ENCODE results near the gene ENO3.

ENO3 gene

GRCh38 chr17:4956493-4957061 lies 5.7 kb downstream of the ENO3 start:
- TF ChIP-seq POLR2A (IDR thresholded peaks at IDR 0.05; ENCODE audit: low read depth, low read length) (no peak), TAF1 (IDR thresholded peaks at IDR 0.05; ENCODE audit: borderline replicate concordance, low read depth, low read length) (no peak), POLR2AphosphoS5 (IDR thresholded peaks at IDR 0.05; ENCODE audit: low read depth, low read length) (no peak)
- FAIRE-seq (no peak), DNase-seq (ENCODE audit: insufficient read length) (no peak)

- no peak for FAIRE-seq
- no peak for TF ChIP-seq TAF1 (IDR thresholded peaks at IDR 0.05; ENCODE audit: borderline replicate concordance, low read depth, low read length)
- no peak for TF ChIP-seq POLR2A (IDR thresholded peaks at IDR 0.05; ENCODE audit: low read depth, low read length)
- TF ChIP-seq POLR2AphosphoS5 (IDR thresholded peaks at IDR 0.05; ENCODE audit: low read depth, low read length) = no peak
Observed at GRCh38 chr17:4958102-4958501, 7.2 kb downstream of the ENO3 start.

GRCh38 chr17:4959261-4959965 lies 8.5 kb downstream of the ENO3 start:
- FAIRE-seq (no peak), DNase-seq (ENCODE audit: insufficient read length) (no peak)
- no peak for TF ChIP-seq TAF1 (IDR thresholded peaks at IDR 0.05; ENCODE audit: borderline replicate concordance, low read depth, low read length)

More at GRCh38 chr17:4958102-4958501, 7.2 kb downstream of the ENO3 start:
- no peak for DNase-seq (ENCODE audit: insufficient read length)

DNA sequence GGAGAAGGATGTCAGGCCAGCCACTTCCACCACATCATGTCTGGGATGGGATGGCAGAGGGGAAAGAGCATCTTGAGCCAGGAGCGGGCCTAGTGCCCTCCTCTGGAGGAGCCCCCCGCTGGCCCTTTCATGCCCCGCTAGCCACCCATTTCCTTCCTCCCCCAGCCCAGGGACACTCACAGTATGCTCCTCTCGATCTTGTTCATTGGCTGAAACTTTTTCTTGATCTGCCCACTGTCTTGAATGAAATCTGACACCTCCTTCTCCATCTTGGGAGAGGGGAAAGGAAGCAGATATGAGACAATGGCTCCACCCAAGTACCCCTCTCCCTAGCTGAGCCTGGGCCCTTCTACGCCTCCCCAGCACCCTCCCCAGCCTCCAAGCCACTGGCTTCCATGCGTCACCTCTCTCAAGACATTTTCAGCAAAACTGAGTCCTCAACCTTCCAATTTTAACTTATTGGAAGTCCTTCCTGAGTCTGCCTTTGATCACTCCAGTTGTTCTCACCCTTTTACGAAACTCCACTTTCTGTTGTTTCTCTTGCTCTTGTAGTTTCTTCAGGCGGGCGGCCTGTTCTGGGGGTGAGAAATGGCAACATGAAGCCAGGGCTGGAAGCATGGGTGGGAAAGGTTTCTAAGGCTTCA lies 9.5 kb downstream of the ENO3 start:
- no peak for TF ChIP-seq POLR2AphosphoS5 (IDR thresholded peaks at IDR 0.05; ENCODE audit: low read depth, low read length)
- TF ChIP-seq TAF1 (IDR thresholded peaks at IDR 0.05; ENCODE audit: borderline replicate concordance, low read depth, low read length) = no peak
- no peak for TF ChIP-seq POLR2A (IDR thresholded peaks at IDR 0.05; ENCODE audit: low read depth, low read length)
- DNase-seq (ENCODE audit: insufficient read length) (no peak), FAIRE-seq (no peak)

GRCh38 chr17:4965311-4965986 lies 14.5 kb downstream of the ENO3 start:
- DNase-seq (ENCODE audit: insufficient read length) (no peak), FAIRE-seq (no peak)
- no peak for TF ChIP-seq POLR2AphosphoS5 (IDR thresholded peaks at IDR 0.05; ENCODE audit: low read depth, low read length)
- TF ChIP-seq TAF1 (IDR thresholded peaks at IDR 0.05; ENCODE audit: borderline replicate concordance, low read depth, low read length) = no peak

DNA sequence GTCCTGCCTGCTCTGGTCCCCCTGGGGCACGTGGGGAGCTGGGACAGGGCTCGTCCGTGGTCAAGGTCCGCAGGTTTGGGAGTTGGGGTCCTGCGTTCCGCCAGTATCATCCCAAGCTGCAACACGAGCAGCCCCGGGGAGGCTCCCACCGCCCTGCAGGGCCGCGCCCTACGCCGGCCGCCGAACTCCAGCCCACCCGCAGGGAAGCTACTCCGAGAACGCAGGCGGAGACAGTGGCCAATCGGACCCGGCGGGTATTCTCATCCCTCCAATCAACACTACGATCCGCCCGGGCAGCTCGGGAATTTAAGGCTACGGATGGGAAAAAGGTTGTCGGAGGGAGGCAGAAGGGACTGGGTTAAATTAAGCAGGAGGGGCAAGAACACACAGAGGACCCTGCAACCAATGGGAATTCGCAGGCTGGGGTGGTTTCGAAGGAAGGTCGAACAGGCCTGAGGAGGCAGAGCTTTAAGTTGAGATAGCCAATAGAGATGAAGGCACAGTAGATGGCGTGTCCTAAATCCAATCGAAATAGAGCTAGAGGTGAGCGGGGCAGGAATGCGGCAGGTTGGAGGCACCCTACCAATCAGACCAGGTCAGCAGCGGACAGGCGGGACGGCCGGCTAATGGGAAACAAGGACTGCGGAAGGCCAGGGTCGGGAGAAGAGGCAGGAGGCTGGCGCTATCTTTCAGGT lies 16.1 kb downstream of the ENO3 start:
- peak; percentile 97 for DNase-seq (ENCODE audit: insufficient read length)
- TF ChIP-seq TAF1 (IDR thresholded peaks at IDR 0.05; ENCODE audit: borderline replicate concordance, low read depth, low read length) = no peak
- TF ChIP-seq POLR2A (IDR thresholded peaks at IDR 0.05; ENCODE audit: low read depth, low read length) = no peak
- no peak; the same call in 1 of the 2 replicates for TF ChIP-seq POLR2AphosphoS5 (IDR thresholded peaks at IDR 0.05; ENCODE audit: low read depth, low read length)
- FAIRE-seq = no peak

DNA sequence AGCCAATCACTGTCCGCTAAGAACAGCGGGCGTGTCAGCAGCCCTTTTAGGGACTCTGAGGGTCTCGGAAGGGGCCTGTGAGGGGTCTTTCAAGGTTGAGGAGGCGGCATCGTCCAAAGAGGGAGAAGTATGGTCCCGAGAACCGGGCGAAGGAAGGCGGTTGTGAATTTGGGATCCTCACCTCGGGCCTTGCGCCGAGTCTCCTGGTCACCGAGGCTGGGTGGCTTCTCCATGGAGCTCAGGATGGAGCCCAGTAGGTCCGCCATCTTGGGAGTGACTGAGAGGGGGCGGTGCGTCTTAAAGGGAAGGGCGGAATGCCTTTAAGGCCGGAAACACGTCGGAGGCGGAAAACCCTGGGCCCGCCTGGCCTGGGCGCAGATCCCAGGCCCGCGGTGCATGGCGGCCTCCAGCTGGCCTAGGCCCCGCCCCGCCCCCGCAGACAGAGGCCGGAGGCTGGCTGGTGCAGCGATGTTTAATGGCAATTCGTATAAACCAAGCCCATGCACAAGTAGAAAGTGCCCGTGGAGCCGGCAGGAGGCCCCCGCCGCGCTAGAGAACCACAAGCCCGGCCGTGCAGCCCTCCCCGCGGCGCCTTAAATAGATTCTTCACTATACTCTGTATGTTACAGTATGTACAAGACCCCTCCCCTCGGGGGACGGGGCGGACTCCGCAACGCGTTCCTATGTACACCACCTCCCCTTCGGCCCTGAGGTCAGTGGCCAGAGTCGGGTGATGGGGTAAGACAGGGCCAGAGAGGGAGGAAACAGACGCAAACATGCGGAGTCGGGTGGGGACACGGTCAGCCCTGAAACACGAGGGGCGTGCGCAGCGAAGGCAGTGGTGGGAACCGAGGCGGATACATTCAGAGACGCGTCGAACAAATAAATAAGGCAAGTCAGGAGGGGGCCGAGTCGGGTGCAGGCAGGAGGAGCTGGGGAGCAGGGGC lies 16.9 kb downstream of the ENO3 start, which contains the start of gene SPAG7:
Gene SPAG7 (minus strand): TSS at position 279 of the 947 bp plus-strand sequence. CDS start 13 bp downstream, at position 266.
- DNase-seq (ENCODE audit: insufficient read length) = peak; percentile 97
- peak; percentile 99 for FAIRE-seq
- peak; percentile 92 for TF ChIP-seq TAF1 (IDR thresholded peaks at IDR 0.05; ENCODE audit: borderline replicate concordance, low read depth, low read length)
- peak; percentile 82 for TF ChIP-seq POLR2A (IDR thresholded peaks at IDR 0.05; ENCODE audit: low read depth, low read length)
- TF ChIP-seq POLR2AphosphoS5 (IDR thresholded peaks at IDR 0.05; ENCODE audit: low read depth, low read length) = no peak

DNA sequence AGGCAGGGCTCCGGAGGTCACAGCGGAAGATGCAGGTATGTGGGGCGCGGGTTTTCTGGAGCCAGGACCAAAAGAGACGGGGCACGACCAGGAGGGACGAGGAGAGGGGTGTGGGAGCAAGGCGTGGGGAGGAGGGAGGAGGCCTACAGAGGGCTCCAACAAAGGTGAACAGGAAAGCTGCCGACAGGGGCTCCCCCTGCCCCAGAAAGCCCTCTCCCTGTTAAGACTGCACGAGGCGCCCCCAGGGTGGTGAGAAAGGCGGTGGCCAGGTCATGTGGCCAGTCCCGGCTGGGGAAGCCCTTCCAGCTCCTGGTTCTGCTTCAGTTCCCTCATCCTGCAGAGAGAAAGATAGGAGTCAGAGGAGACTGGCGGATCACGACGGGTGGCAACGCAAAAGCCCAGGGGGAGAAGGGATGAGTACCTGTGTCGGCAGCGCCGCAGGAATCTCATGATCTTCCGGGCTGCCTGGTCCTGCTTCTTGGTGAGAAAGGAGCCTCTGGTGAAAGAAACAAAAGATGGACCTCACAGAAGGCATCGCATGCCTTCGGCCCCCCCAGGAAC lies 17.6 kb downstream of the ENO3 start:
- no peak for TF ChIP-seq POLR2AphosphoS5 (IDR thresholded peaks at IDR 0.05; ENCODE audit: low read depth, low read length)
- no peak for TF ChIP-seq TAF1 (IDR thresholded peaks at IDR 0.05; ENCODE audit: borderline replicate concordance, low read depth, low read length)
- no peak for TF ChIP-seq POLR2A (IDR thresholded peaks at IDR 0.05; ENCODE audit: low read depth, low read length)
- no peak for FAIRE-seq
- no peak for DNase-seq (ENCODE audit: insufficient read length)

DNA sequence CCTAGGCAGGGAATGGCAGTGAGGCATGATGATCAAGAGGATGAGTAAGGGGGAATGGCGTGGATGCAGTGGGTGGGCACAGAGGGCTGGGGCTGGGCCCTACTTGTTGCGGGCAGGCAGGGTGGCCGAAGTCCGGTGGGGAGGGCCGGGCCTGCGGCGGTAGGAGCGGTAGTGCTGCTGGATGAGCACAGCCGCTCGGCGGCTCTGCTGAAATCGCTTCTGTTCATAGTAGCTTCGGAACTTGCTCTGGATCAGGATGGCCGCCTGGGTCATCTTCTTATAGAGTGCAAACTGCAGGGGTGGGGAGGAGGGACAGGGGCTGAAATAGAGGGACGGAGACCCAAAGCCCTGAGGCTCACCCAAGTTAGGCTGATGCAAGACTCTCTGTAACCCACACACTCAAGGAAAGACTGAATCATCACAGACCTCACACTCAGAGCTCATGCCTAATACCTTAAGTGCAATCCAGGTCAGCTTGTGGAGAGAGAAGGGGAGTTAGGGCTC lies 18.2 kb downstream of the ENO3 start:
- DNase-seq (ENCODE audit: insufficient read length) (no peak), FAIRE-seq (no peak)
- TF ChIP-seq TAF1 (IDR thresholded peaks at IDR 0.05; ENCODE audit: borderline replicate concordance, low read depth, low read length) = no peak
- TF ChIP-seq POLR2AphosphoS5 (IDR thresholded peaks at IDR 0.05; ENCODE audit: low read depth, low read length) = no peak
- no peak for TF ChIP-seq POLR2A (IDR thresholded peaks at IDR 0.05; ENCODE audit: low read depth, low read length)
